GM21360 (cell line): ENCODE measurements around the gene WDFY2.
"Not testable (repeated sequence)": the region's sequence is repeated elsewhere in the genome, so short reads cannot be mapped to it uniquely, and the experiment has no call there.

Experiments used
- ATAC-seq: cut with Tn5 transposase; IDR thresholded peaks from one replicate; pipeline ENCODE4 v1.9.1; 2021; ENCODE audit warnings: mild to moderate bottlenecking, moderate library complexity; ENCODE audit not compliant: unreplicated experiment

Gene WDFY2

DNA sequence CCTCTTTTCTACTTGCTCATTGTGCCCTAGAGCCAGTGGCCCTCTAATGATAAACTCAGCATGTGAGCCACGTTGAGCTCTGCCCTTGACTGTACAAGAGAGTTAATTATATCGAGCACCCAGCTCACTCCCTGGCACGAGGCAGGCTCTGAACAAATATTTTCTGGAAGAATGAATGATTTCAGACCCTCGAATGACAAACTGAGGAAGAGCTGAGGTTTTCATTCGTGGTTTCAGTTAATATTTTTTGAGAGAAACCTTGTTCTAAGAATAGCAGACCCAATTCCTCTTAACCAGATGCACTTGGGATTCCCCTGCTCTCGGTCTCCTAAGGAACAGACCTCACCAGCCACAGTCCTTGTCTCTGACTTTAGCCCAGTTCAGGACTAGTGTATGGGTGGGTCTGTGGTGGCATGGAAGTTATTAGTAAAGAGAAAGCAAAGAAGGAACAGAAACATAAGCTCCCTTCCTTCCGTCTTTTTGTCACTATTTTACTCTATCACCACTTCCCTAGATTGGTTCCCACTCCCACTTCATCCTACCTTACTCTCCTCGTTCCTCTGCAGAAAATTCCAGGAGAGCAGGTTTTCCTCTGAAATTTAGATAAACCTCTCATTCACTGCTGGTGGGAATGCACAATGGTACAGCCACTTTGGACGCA, 22.1 kb upstream of the WDFY2 start:
- ATAC-seq = peak; percentile 80

DNA sequence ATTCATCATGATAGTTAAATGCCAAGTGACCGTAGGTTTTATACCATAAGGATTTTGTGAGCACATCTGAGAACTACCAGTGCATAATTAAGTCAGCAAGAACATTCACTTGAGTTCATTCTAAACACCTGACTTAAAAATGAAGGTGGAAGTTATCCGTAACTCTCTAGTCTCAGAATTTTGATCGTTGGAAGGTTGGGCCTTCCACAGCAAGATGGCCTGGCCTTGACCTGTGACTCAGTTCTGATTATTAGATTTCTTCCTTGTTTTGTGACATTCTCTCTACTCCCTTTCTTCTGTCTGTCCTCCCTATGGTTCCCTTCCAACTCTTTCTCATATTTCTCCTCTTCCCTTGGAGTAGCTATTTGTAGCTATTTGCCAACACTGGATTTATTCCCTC, 20.0 kb upstream of the WDFY2 start:
- ATAC-seq = no peak

DNA sequence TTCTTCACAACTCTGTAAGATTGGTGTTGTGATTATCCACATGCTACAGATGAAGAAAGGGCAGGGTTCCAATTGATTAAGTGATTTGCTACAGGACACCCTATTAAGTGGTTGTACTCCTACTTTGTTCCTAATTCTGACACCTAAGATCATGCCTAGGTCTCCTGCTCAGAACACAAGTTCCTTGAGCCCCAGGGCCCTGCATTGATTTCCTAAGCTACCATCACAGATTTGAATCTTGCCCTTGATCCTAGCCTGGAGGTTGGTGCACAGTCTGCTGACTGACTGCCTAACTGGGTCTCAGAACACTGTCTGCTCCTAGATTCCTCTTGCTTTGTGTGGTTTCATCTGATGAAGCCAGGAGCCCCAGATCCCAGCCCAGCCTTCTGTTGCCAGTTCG, 19.6 kb upstream of the WDFY2 start:
- no peak for ATAC-seq

GRCh38 chr13:51569001-51569400, 15.3 kb upstream of the WDFY2 start:
- not testable (repeated sequence) for ATAC-seq

- no peak for ATAC-seq
Observed at GRCh38 chr13:51576754-51577153, 7.5 kb upstream of the WDFY2 start.

DNA sequence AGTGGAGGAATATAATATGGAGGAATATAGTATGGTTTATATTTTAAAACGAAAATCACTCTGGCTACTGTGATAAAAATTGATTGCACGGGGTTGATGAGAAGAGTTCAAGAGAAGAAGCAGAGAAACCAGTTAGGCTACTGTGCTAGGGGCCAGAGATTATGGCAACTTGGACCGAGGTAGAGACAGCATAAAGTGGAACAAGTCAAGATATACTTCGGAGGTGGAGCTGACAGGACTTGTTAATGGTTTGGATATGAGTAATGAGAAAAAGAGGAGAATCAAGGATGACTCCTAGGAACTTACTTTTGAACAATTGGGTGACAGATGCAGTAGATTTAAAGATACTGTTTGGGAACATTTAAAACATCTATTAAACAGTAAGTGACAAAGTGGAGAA, 6.6 kb upstream of the WDFY2 start:
- no peak for ATAC-seq

DNA sequence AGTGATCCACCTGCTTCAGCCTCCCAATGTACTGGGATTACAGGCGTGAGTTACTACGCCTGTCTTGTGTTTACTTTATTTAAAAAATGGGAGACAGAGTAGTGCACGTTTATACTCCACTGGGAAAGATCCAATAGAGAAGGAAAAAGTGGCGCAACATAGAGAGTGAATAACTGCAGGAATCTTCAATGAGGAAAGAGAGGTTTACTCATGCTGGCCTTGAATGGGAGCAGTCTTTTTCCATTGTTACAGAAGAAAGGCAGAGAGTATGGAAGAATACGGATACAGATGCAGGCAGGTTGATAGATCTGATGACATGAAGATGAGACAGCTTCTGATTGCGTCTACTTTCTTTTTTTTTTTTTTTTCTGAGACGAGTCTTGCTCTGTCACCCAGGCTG, 4.6 kb upstream of the WDFY2 start:
- ATAC-seq = no peak

DNA sequence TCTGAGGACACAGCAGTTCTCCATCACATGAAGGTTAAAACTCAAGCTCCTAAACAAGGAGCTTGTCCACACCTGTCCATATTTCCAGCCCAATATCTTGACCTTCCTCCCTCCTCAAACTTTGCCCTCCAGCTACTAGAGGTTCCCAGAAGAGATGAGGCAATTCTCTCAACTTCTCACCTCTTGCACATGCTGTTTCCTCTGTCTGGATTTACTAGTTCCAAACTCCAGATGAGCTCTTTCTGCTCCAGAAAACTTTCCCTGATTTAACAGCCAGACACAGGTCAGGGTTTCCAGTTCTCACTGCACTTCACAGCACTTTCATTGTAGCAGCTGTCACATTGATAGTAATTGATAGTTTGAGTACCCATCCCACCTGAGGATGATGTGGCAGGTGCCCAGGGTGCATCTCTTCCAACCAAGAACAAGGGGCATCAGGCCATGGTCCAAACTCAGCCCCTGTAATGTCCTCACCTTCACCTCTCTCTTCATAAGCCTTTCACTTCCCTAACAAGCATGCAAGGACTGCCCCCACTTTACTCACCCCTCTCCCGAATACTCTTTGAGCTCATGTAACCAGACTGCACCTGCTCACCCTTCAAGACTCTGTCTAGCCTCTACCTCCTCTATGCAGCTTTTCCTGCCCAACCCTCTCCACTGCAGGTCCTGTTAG, 3.0 kb upstream of the WDFY2 start:
- ATAC-seq = no peak

DNA sequence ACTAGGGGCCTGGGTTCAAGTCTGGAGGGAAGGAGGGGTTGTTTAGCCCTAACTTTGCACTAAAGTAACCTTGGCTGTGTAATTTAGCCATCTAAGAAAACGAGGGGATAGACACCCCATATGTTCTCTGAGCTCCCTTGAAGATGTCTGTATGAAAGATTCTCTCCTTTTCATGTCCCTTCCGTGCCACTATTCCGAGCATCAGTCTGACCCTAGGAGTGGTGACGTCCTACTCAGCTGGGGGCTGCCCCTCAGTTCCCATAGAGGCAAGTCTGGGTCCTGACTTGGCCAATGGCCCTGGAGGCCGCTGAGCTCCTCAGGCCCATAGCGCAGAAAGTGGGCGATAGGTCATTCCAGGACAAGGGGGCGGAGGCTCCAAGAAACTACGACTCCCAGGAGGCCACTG, 790 bp upstream of the WDFY2 start:
- no peak for ATAC-seq

- ATAC-seq = peak; percentile 28
Observed at GRCh38 chr13:51584731-51585672, 740 bp downstream of the WDFY2 start.

GRCh38 chr13:51585696-51586095, 1.4 kb downstream of the WDFY2 start:
- ATAC-seq = no peak

DNA sequence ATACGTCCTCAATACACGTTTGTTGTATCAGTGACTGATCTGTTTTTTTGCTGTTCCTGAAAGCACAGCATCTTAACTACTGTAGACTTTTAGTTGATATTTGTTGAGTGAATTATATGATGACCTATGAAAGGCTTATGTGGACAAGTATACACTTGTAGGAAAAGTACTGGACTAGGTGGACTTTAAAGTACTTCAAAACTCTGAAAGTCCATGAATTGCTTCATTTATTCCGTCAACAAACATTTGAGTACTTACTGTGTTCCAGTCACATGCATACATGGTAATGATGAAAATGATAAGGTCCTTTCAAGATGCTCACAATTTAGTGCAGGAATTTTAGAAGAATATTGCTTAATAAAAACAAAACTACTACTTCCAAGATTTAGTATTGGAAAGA, 3.1 kb downstream of the WDFY2 start:
- no peak for ATAC-seq

- no peak for ATAC-seq
Observed at GRCh38 chr13:51588406-51588949, 4.2 kb downstream of the WDFY2 start.

DNA sequence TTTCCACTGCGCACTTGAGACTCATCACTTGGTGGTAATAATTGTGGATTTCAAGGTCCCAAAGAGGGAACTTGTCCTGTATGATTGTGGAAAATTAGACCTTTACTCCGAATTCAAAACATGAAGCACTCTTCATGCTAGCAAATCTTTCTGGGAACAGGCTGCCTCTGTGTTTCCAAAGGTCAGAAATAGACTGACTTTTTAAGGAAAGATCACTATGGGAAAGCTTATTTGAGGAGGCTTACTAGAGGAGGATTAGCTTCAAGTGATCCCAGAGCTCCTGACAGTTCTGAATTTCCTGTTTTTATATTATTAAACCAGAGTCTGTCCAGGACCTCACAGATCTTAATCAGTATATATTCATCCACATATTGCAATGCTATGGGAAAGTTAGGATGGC, 5.5 kb downstream of the WDFY2 start:
- no peak for ATAC-seq

DNA sequence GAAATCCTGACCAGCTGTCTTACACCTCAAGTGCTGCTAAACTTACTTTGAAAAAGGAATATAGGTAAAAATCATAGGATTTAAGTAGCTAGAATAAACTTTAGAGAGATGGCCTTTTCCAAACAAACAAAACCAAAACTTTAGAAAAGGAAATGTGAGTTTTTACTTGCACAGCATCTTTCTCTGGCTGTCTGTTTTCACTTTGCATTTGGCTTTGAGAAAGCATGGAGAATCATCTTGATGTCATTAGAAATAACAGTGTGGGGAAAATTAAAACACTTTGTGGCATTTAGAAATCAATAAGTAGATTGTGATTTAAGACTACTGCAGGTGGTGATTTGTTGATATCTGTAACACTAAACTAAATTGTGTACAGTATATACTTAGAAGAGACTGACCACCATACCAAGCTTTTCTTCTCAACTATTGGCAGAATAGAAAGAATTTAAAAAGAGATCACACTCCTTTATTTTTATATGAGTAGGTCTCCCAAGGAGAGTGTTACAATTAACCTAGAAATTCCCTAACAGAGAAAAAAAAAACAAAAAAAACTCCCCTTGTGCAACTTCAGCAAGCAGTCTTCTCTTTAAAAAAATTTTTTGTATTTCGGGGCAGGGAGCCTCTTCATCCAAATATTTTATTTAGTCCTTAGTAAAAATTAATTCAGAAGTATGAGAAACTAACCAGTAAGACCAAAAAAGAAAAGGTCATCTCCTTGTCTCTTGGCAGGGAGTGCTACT, 6.1 kb downstream of the WDFY2 start:
- ATAC-seq = no peak

DNA sequence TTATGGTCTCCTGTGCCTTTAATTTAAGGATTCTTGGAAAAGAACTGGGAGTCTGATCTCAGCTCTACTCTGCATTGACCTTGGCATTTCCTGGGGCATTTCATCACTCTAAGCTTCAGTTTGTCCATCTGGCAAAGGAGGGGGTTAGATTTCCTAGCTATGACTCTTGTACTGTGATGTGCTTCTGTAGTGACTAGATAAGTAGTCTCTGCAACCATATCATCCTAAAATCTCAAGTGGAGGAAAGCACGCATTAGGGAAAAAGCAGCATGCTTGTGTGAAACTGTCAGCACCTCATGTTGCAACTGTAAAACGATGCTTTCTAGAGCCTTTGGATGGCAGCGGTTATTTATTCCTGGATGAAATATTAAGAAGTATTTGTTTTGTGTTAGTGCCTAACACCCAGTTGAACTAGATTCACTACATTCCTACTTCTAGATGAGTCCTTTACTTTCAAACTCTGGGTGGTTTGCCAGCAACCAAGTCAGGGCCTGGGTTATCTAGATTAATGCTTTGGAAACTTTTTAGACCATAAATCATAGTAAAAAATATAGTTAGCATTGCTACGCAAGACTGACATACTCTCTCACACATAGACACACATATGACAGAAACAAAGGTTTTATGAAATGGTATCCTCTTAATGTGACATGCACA, 6.8 kb downstream of the WDFY2 start:
- ATAC-seq = no peak

DNA sequence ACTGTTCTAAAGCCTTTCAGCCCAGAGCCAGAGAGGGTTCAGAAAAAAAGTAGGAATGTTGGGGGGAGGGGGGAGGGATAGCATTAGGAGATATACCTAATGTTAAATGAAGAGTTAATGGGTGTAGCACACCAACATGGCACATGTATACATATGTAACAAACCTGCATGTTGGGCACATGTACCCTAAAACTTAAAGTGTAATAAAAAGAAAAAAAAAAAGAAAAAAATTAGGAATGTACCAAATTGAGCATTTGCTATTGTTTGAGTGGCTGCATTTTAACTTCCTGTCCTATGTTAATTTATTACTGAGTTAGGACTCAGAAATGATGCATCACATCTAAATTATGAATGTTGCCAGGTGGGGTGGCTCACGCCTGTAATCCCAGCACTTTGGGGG, 7.7 kb downstream of the WDFY2 start:
- ATAC-seq = not testable (repeated sequence)

DNA sequence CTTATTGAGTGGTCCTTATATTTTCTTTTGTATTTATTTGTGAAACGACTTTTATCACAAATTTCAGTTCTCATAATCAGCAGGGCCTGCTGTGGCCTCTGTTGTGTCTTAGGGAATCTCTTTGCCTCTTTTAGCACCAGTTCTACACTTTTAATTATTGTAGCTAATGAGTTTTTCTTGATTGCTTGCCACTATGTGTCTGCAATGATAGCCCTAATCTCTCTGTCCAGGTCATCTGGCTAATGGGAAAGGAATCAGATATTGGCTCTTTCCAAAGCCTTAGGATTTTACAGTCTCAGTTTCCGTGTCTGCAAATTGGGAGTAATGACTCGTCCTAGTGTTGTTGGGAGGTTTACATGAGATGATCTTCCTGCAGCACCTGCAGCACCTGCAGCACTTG, 10.2 kb downstream of the WDFY2 start:
- ATAC-seq = no peak

DNA sequence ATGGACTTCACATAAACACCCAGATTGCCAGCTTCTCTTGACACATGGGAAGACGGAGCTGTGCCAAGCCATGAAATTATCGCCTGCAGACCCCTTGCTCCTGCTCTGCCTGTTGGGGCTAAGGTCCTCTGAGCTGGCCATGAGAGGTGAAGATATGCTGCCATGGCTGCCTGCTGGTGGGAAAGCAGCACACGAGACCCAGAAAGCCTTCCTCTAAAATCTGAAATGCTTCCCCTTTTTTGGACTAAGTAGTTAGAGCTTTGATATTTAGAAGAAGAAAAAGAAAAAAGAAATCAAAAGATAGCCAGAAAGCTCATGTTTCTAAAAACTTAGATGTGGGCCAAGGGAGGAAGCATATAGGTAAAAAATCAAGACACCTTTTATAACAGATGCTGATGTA, 11.2 kb downstream of the WDFY2 start:
- ATAC-seq = no peak

DNA sequence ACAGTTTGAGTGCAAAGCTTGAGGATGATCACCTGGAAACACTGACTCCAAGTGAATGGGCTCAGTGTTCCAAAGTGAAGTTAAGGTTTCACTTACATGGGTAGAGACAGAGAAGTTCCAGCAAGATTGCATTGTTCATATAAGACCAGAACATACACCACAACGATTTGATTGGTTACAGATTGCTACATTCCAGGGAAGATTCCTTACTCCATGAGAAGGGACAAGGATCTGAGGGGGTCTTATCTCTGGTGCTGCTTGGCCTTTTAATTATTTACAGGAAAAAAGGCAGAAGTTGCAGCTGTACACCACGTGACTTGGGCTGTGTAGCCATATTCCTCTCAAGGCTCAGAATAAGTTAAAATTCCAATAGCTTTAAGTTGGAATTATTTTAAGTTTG, 12.3 kb downstream of the WDFY2 start:
- ATAC-seq = no peak
